ENCODE data around the gene BRSK2. TPM values are rescaled to one million over a fixed set of nuclear protein-coding genes. Genes with fewer than 3 reads are reported as not detected.

BRSK2 gene
- total RNA-seq, 4 donors from 2014 or later = 0.24 to 0.81 TPM; not detected in 2

DNA sequence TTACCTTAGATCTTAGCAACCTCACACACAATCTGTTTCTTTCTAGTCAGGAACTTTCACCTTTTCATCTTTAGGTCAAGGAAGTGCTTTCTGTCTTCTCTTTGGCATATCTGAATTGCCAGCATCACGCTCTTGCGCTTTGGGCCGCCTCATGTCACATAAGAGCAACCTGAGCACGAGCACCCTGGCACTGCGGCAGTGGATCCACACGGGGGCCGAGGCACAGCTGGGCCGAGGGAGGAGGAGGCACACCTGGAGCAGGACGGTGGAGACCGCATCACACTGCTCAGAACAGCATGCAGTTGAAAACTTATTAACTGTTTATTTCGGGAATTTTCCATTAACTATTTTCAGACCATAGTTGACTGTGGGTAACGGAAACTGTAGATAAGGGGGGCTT, 86.1 kb downstream of the BRSK2 start:
- DNase-seq (no peak), ATAC-seq (no peak)
- H3K27ac ChIP-seq = no peak overlapping the region
- H3K4me1 ChIP-seq = peaks cover 0 to 4% of the 10 kb centered on the region in 2 donors
- no peaks in the 10 kb centered on the region for H3K9me3 ChIP-seq
- H3K4me3 ChIP-seq = no peak overlapping the region
- no peaks in the 10 kb centered on the region for H3K27me3 ChIP-seq
- TF ChIP-seq, protein P1, sequence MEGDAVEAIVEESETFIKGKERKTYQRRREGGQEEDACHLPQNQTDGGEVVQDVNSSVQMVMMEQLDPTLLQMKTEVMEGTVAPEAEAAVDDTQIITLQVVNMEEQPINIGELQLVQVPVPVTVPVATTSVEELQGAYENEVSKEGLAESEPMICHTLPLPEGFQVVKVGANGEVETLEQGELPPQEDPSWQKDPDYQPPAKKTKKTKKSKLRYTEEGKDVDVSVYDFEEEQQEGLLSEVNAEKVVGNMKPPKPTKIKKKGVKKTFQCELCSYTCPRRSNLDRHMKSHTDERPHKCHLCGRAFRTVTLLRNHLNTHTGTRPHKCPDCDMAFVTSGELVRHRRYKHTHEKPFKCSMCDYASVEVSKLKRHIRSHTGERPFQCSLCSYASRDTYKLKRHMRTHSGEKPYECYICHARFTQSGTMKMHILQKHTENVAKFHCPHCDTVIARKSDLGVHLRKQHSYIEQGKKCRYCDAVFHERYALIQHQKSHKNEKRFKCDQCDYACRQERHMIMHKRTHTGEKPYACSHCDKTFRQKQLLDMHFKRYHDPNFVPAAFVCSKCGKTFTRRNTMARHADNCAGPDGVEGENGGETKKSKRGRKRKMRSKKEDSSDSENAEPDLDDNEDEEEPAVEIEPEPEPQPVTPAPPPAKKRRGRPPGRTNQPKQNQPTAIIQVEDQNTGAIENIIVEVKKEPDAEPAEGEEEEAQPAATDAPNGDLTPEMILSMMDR (IDR thresholded peaks at IDR 0.05 in 4 of 5, conservative IDR thresholded peaks at IDR 0.05 in 1 of 5) = no peak
- TF ChIP-seq POLR2A (IDR thresholded peaks at IDR 0.05) = no peak
- peaks cover 0 to 80% of the 10 kb centered on the region in 2 donors for H3K36me3 ChIP-seq
- intact Hi-C loops (cut with DNase I; ENCODE audit: low total_unique reads) = no loop called here
- in situ Hi-C loops (cut with MboI; ENCODE audit: low sequenced_read_pairs in 4 of 4) = no loop called here

DNA sequence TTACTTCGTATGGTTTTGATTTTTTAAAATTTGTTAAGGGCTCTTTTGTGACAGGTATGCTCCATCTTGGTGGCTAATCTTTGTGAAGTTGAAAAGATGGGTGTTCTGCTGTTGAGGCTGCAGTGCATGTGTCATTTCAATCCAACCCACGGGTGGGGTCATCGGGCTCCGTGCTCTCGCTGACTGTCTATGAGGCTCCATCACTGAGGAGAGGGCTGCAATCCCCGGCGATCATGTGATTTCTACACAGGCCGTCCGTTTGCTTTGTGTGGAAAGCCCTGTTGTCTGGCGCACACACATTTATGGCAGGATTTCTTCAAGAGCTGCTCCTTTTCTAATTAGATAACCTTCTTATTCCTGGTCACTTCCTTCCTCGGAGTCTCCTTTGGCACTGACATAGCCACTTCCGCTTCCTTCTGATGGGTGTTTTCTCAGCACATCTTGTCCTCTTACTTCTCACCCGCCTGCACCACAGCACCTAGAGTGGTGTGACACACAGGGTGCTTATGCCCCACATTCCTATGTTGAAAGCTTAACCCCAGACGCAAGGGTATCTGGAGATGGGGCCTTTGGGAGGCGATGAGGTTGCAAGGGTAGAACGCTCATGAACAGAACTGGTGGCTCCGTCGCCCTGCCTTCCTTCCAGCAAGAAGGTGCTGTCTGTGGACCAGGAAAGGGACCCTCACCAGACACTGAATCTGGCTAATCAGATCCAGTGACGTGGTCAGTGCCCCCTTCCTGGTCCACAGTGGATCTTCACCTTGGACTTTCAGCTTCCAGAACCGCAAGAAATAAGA, 87.4 kb downstream of the BRSK2 start:
- H3K4me1 ChIP-seq = peaks cover 9 to 17% of the 10 kb centered on the region in 2 donors
- in situ Hi-C loops (cut with MboI; ENCODE audit: low sequenced_read_pairs in 4 of 4) = no loop called here
- ATAC-seq (no peak), DNase-seq (no peak)
- peaks cover 0 to 68% of the 10 kb centered on the region in 2 donors for H3K36me3 ChIP-seq
- no peak for TF ChIP-seq POLR2A (IDR thresholded peaks at IDR 0.05)
- TF ChIP-seq, protein P1 (IDR thresholded peaks at IDR 0.05 in 4 of 5, conservative IDR thresholded peaks at IDR 0.05 in 1 of 5) = no peak
- no peak overlapping the region for H3K4me3 ChIP-seq
- no peaks in the 10 kb centered on the region for H3K9me3 ChIP-seq
- no peaks in the 10 kb centered on the region for H3K27me3 ChIP-seq
- intact Hi-C loops (cut with DNase I; ENCODE audit: low total_unique reads) = no loop called here
- no peak overlapping the region for H3K27ac ChIP-seq

DNA sequence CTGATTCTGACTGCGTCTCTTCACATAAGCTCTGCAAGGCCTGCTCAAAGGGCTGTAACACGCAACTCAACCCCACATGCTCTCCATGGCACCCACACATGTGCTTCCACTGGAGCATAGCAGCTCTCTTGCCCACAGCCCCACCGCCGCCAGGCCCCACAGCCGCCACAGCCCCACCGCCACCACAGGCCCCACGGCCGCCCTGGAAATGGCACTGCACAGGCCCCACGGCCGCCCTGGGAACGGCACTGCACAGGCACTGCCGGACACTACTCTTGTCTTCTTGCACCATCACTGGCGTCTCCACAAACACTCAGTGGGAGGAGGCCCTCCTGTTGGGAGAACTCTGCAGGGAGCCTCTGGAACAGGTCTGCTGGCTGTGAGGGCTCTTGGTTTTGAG, 88.3 kb downstream of the BRSK2 start:
- no peak for TF ChIP-seq POLR2A (IDR thresholded peaks at IDR 0.05)
- TF ChIP-seq, protein P1 (IDR thresholded peaks at IDR 0.05 in 4 of 5, conservative IDR thresholded peaks at IDR 0.05 in 1 of 5) = no peak
- no peaks in the 10 kb centered on the region for H3K9me3 ChIP-seq
- no peak overlapping the region for H3K27ac ChIP-seq
- intact Hi-C loops (cut with DNase I; ENCODE audit: low total_unique reads) = no loop called here
- in situ Hi-C loops (cut with MboI; ENCODE audit: low sequenced_read_pairs in 4 of 4) = no loop called here
- no peaks in the 10 kb centered on the region for H3K27me3 ChIP-seq
- ATAC-seq = no peak
- DNase-seq = peak in 1 of 2 donors; percentile 5
- H3K36me3 ChIP-seq = peaks cover 0 to 60% of the 10 kb centered on the region in 2 donors
- H3K4me1 ChIP-seq = peaks cover 18 to 26% of the 10 kb centered on the region in 2 donors
- no peak overlapping the region for H3K4me3 ChIP-seq

DNA sequence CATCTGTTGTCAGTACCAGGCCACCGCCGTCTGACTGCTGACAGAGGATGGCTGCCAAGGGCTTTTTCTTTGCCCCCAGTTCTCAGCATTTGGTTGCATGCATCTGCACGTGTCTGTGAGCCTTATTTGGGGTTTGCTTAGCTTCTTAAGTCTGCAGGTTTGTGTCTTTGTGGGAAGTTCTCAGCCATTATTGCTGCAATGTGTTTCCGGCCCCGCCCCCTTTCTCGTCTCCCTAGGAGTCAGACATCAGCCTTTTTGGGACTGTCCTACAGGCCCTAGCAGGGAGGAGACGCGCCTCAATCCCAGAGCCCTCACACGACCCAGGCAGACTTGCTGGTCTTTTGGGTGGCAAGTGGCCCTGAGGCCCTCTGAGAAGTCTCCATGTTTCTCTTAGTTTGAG, 88.8 kb downstream of the BRSK2 start:
- DNase-seq (peak in 1 of 2 donors; percentile 11), ATAC-seq (no peak)
- Histone ChIP-seq H3K27ac (no peak overlapping the region), H3K9me3 (no peaks in the 10 kb centered on the region), H3K36me3 (peaks cover 0 to 55% of the 10 kb centered on the region in 2 donors), H3K4me1 (peaks cover 23 to 31% of the 10 kb centered on the region in 2 donors), H3K4me3 (no peak overlapping the region), H3K27me3 (no peaks in the 10 kb centered on the region)
- no peak for TF ChIP-seq POLR2A (IDR thresholded peaks at IDR 0.05)
- TF ChIP-seq, protein P1 (IDR thresholded peaks at IDR 0.05 in 4 of 5, conservative IDR thresholded peaks at IDR 0.05 in 1 of 5) = no peak
- in situ Hi-C loops (cut with MboI; ENCODE audit: low sequenced_read_pairs in 4 of 4) = no loop called here
- intact Hi-C loops (cut with DNase I; ENCODE audit: low total_unique reads) = no loop called here
